Heart right ventricle (tissue), 16 donors: ENCODE data around the gene LSP1. TPM values are rescaled to one million over a fixed set of nuclear protein-coding genes. Genes with fewer than 3 reads are reported as not detected.
A peak's percentile ranks its signal among the peaks of the same experiment; 100 is the strongest.

Experiments used
- ATAC-seq, 8 donors: fragments of 200-7000 bp; cut with Tn5 transposase; one replicate each; pipeline ENCODE4 v1.9.1; 2020; ENCODE audit warnings: mild to moderate bottlenecking in 8 of 8, moderate library complexity in 8 of 8, moderate number of reproducible peaks in 1 of 8
- DNase-seq, 2 donors: peaks; one replicate each; pipeline ENCODE4 v3.0.0-alpha.2; 2020
- H3K27ac ChIP-seq, 10 donors: fragments of 200-600 bp; sonication (generic) in 2 of 10; one replicate each; pipeline versions ENCODE4 v1.5.0 to v1.8.0; 2020 to 2022; ENCODE audit warnings: mild to moderate bottlenecking in 3 of 10
- H3K27me3 ChIP-seq, 7 donors: fragments of 200-600 bp; one replicate each; pipeline ENCODE4 v1.8.0; 2021 to 2022; ENCODE audit warnings: mild to moderate bottlenecking in 2 of 7
- H3K36me3 ChIP-seq, 9 donors: fragments of 200-600 bp; sonication (generic) in 1 of 9; one replicate each; pipeline versions ENCODE4 v1.5.0 to v1.8.0; 2020 to 2022; ENCODE audit warnings: mild to moderate bottlenecking in 2 of 9
- H3K4me1 ChIP-seq, 9 donors: fragments of 200-600 bp; sonication (generic) in 1 of 9; one replicate each; pipeline versions ENCODE4 v1.5.0 to v1.8.0; 2020 to 2022; ENCODE audit warnings: mild to moderate bottlenecking in 4 of 9
- H3K4me3 ChIP-seq, 10 donors: fragments of 200-600 bp; sonication (generic) in 2 of 10; one replicate each; pipeline versions ENCODE4 v1.5.0 to v1.8.0; 2020 to 2022; ENCODE audit warnings: mild to moderate bottlenecking in 7 of 10, moderate library complexity in 2 of 10
- H3K9me3 ChIP-seq, 11 donors: fragments of 200-600 bp in 10 of 11; sonication (generic) in 2 of 11; one replicate each; pipeline versions ENCODE4 v1.5.0 to v1.8.0; 2013 to 2022; ENCODE audit warnings: mild to moderate bottlenecking in 2 of 11, control low read depth in 1 of 11, moderate library complexity in 1 of 11
- CTCF ChIP-seq, 9 donors: fragments of 200-600 bp; sonication (generic) in 2 of 9; IDR thresholded peaks; one replicate each; pipeline versions ENCODE4 v1.5.0 to v1.8.0; 2021 to 2022; ENCODE audit warnings: antibody characterized with exemption in 9 of 9, mild to moderate bottlenecking in 5 of 9, moderate library complexity in 1 of 9
- whole genome bisulfite sequencing, 2 donors: extraction: QIAGEN DNeasy Blood & Tissue Kit; methylation state at CpG; one replicate each; pipeline ENCODE4 v1.1.7; 2013; ENCODE audit warnings: inconsistent platforms in 1 of 2; 5-methylcytosine and 5-hydroxymethylcytosine counted together
- intact Hi-C, 10 donors: fragments of 100-400 bp; cut with DNase I; formaldehyde crosslinking; loops; one replicate each; pipeline versions ENCODE4 v1.11.1 to v1.14.2; 2022
- polyA plus RNA-seq, 2 donors: library from polyadenylated mRNA; stranded (reverse); fragments of 200-250 nt; gene quantifications; one replicate each; pipeline ENCODE4 v1.2.3, GENCODE V29; 2013
- total RNA-seq, 10 donors: library from RNA; stranded (reverse); fragmentation: NEBNext Ultra II Directional in 3 of 10; extraction: Animal tissue kit (Norgen Biotek cat#: 25700) in 3 of 10; gene quantifications; one replicate each; pipeline versions ENCODE4 v1.2.1 to v1.2.4, GENCODE V29; 2021 to 2023
- donor health status: Arrhythmogenic right ventricular cardiomyopathy.
- donor health status: ischemic (EF 13 %, LVEDD 7.1; RV severe dilation, severe dysfunction).
- donor health status: healthy with polysubstance abuse.
- donor health status: DM: no; HTN: yes; CAD: no.
- donor health status: DM: no; HTN: no; CAD: no.
- donor health status: ischemic (EF 25% LVEDD 6.9; RV normal size, moderate dysfunction).
- donor health status: ischemic (EF 25% LVEDD 5.7; RV mildly dilated, moderate dysfunction).
- donor health status: healthy.
- donor health status: DM: yes; HTN: yes; CAD: no.
- donor health status: Ischemic cardiomyopathy.
- donor health status: ischemic (EF 35%, LVEDD 5.7; RV mildly dilated, moderate dysfunction).
- donor health status: nonischemic (EF 11% LVEDD 7.7; RV severe dilation, severe dysfunction).
- donor health status: DM: yes; HTN: yes; CAD: no.
- donor health status: PGD.
- donor health status: ischemic (EF 29% LVEDD 5.4; RV normal size, mild dysfunction).
- donor health status: nonischemic (EF 23%, LVEDD 6.1; RV moderate dilation, normal function).

Gene LSP1
- total and polyA plus RNA-seq, 12 donors, result 16.0 to 57.2 (median 21.4) TPM

- WGBS, 2 donors, result 73 to 81% methylated on average over 27 of the region's 27 CpGs
- ATAC-seq (peak in 1 of 8 donors; percentile 3), DNase-seq (no peak)
- peak overlapping the region in 3 of 10 donors; percentile 25 to 62 (median 30) for H3K4me3 ChIP-seq
- intact Hi-C loops, result loop anchor here in 1 of 10 donors (10.0 kb wide), 1 partner anchor 870 kb away; no protein-coding TSS in a partner anchor
- TF ChIP-seq CTCF (IDR thresholded peaks at IDR 0.05), result no peak
- H3K27me3 ChIP-seq, result no peaks in the 10 kb centered on the region
- no peaks in the 10 kb centered on the region for H3K9me3 ChIP-seq
- no peaks in the 10 kb centered on the region for H3K36me3 ChIP-seq
- peak overlapping the region in 1 of 10 donors; percentile 95 for H3K27ac ChIP-seq
- H3K4me1 ChIP-seq, result peaks cover 0 to 55% (median 0%) of the 10 kb centered on the region in 9 donors
Observed at GRCh38 chr11:1854132-1854948, 1.5 kb downstream of the LSP1 start.

GRCh38 chr11:1854949-1855885, 2.3 kb downstream of the LSP1 start:
- DNase-seq (no peak), ATAC-seq (no peak)
- H3K36me3 ChIP-seq, result no peaks in the 10 kb centered on the region
- intact Hi-C loops, result loop anchor here in 1 of 10 donors (10.0 kb wide), 1 partner anchor 870 kb away; no protein-coding TSS in a partner anchor
- H3K27me3 ChIP-seq, result no peaks in the 10 kb centered on the region
- 72 to 83% methylated on average over 26 of the region's 26 CpGs for WGBS, 2 donors
- peak overlapping the region in 1 of 10 donors; percentile 62 for H3K4me3 ChIP-seq
- TF ChIP-seq CTCF (IDR thresholded peaks at IDR 0.05), result peak in 1 of 9 donors; percentile 27
- H3K27ac ChIP-seq, result peak overlapping the region in 1 of 10 donors; percentile 95
- no peaks in the 10 kb centered on the region for H3K9me3 ChIP-seq
- H3K4me1 ChIP-seq, result peaks cover 0 to 47% (median 0%) of the 10 kb centered on the region in 9 donors

- no peak for TF ChIP-seq CTCF (IDR thresholded peaks at IDR 0.05)
- Histone ChIP-seq H3K36me3 (no peaks in the 10 kb centered on the region), H3K27ac (no peak overlapping the region), H3K9me3 (no peaks in the 10 kb centered on the region), H3K4me3 (no peak overlapping the region), H3K4me1 (peaks cover 0 to 40% (median 0%) of the 10 kb centered on the region in 9 donors), H3K27me3 (no peaks in the 10 kb centered on the region)
- DNase-seq, result no peak
- 94 to 95% methylated on average over 10 to 11 of the region's 11 CpGs for WGBS, 2 donors
- ATAC-seq, result no peak
- intact Hi-C loops, result loop anchor here in 1 of 10 donors (10.0 kb wide), 1 partner anchor 869 kb away; no protein-coding TSS in a partner anchor
Observed at GRCh38 chr11:1855886-1856265, 3.0 kb downstream of the LSP1 start.
